ENCODE measurements around the gene ABHD16B. TPM values are rescaled to one million over a fixed set of nuclear protein-coding genes. Genes with fewer than 3 reads are reported as not detected.
A peak's percentile ranks its signal among the peaks of the same experiment; 100 is the strongest.
"Not testable (repeated sequence)": the region's sequence is repeated elsewhere in the genome, so short reads cannot be mapped to it uniquely, and the experiment has no call there.

Gene ABHD16B
- total RNA-seq, 3 donors from 2014 or later = not detected

- DNase-seq (no peak), ATAC-seq (peak; percentile 10)
- Histone ChIP-seq H3K4me3 (no peak overlapping the region), H3K9me3 (no peaks in the 10 kb centered on the region), H3K36me3 (ENCODE audit: low read depth) (no peaks in the 10 kb centered on the region), H3K4me1 (ENCODE audit: low read depth) (no peaks in the 10 kb centered on the region)
- intact Hi-C loops (cut with DNase I, micrococcal nuclease) = no loop called here
- TF ChIP-seq CTCF (IDR thresholded peaks at IDR 0.05) = no peak
Observed at GRCh38 chr20:63847237-63848002, 13.9 kb upstream of the ABHD16B start.

DNA sequence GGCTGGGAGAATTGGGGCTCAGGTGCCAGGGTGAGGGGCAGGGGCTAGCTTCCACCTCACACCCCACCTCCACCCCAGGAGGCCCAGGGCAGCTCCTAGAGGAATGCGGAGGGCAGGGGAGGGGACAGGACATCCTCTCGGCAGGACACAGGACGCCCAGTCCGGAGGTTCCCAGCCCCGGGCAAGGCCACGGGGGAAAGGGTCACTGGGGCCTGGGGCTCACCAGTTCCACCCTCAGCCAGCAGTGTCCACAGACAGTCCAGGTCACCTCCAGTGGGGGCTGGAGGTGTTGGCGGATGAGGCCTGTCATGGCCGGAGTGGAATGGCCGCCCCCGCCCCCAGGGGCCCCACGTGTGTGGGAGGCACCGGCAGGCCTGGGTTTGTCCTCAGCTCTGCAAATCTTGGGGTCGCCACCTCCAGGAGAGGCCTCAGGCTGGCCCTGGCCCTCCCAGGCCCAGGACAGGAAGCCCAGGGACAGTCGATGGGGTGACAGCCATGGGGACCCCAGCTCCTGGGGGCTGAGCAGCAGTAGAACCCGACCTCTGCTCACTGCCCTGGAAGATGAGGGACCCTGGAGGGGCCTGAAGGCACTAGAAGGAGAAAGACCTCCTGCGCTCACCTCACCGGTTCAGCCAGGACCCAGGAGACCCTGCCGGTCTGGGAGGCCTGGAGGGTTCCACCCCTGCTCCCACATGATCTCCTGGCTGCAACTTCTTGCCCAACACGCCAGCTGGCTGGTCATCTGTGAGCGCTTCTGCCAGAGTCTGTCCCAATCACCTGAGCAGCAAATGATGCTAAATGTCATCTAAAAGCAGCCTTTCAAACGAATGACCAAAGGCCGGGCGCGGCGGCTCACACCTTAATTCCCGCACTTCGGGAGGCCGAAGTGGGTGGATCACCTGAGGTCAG lies 13.0 kb upstream of the ABHD16B start:
- DNase-seq (no peak), ATAC-seq (no peak)

GRCh38 chr20:63850689-63851547 lies 10.4 kb upstream of the ABHD16B start:
- Histone ChIP-seq H3K9me3 (no peaks in the 10 kb centered on the region), H3K36me3 (ENCODE audit: low read depth) (no peaks in the 10 kb centered on the region), H3K4me1 (ENCODE audit: low read depth) (peaks cover 10% of the 10 kb centered on the region), H3K4me3 (no peak overlapping the region)
- peak; percentile 15 for ATAC-seq
- DNase-seq = no peak
- TF ChIP-seq CTCF (IDR thresholded peaks at IDR 0.05) = no peak
- intact Hi-C loops (cut with DNase I, micrococcal nuclease) = no loop called here

More for the DNA sequence above, 13.0 kb upstream of the ABHD16B start:
- Histone ChIP-seq H3K36me3 (ENCODE audit: low read depth) (no peaks in the 10 kb centered on the region), H3K9me3 (no peaks in the 10 kb centered on the region), H3K4me3 (no peak overlapping the region), H3K4me1 (ENCODE audit: low read depth) (no peaks in the 10 kb centered on the region)
- TF ChIP-seq CTCF (IDR thresholded peaks at IDR 0.05) = no peak
- intact Hi-C loops (cut with DNase I, micrococcal nuclease) = no loop called here

DNA sequence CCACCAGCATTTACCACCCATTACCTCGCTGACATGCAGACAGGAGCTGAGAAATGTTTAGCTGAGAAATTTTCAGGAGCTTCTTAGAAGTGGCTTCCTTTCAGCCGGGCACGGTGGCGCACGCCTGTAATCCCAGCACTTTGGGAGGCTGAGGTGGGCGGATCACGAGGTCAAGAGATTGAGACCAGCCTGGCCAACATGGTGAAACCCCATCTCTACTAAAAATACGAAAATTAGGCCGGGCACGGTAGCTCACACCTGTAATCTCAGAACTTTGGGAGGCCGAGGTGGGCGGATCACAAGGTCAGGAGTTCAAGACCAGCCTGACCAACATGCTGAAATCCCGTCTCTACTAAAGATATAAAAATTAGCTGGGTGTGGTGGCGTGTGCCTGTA lies 9.8 kb upstream of the ABHD16B start:
- intact Hi-C loops (cut with DNase I, micrococcal nuclease); H3K9me3 ChIP-seq; H3K36me3 ChIP-seq (ENCODE audit: low read depth); H3K4me3 ChIP-seq; H3K4me1 ChIP-seq (ENCODE audit: low read depth); DNase-seq; ATAC-seq: not testable (repeated sequence)

- DNase-seq; H3K36me3 ChIP-seq (ENCODE audit: low read depth); H3K9me3 ChIP-seq; ATAC-seq; H3K4me3 ChIP-seq; intact Hi-C loops (cut with DNase I, micrococcal nuclease): not testable (repeated sequence)
- H3K4me1 ChIP-seq (ENCODE audit: low read depth) = peaks cover 17% of the 10 kb centered on the region
Observed at GRCh38 chr20:63853733-63854068, 7.6 kb upstream of the ABHD16B start.

- no peak for TF ChIP-seq CTCF (IDR thresholded peaks at IDR 0.05)
- Histone ChIP-seq H3K4me3 (no peak overlapping the region), H3K4me1 (ENCODE audit: low read depth) (peaks cover 17% of the 10 kb centered on the region), H3K9me3 (no peaks in the 10 kb centered on the region), H3K36me3 (ENCODE audit: low read depth) (no peaks in the 10 kb centered on the region)
- intact Hi-C loops (cut with DNase I, micrococcal nuclease) = no loop called here
- DNase-seq (peak in 1 of 3 donors; percentile 40), ATAC-seq (peak; percentile 25)
Observed at GRCh38 chr20:63854069-63854765, 7.1 kb upstream of the ABHD16B start.

Measured in mucosa of descending colon (tissue), 3 donors.